VCaP (cell line): ENCODE measurements around the gene ISM1.

Source experiments
- H3K27ac ChIP-seq: fragments of 450-650 bp; 2 replicates; pipeline ENCODE4 v1.5.1; 2017
- TF ChIP-seq, protein P1 (sequence below): fragments of 450-650 bp; conservative IDR thresholded peaks from 2 replicates; pipeline ENCODE4 v1.5.1; 2017; ENCODE audit warnings: mild to moderate bottlenecking, moderate library complexity

The ISM1 gene

DNA sequence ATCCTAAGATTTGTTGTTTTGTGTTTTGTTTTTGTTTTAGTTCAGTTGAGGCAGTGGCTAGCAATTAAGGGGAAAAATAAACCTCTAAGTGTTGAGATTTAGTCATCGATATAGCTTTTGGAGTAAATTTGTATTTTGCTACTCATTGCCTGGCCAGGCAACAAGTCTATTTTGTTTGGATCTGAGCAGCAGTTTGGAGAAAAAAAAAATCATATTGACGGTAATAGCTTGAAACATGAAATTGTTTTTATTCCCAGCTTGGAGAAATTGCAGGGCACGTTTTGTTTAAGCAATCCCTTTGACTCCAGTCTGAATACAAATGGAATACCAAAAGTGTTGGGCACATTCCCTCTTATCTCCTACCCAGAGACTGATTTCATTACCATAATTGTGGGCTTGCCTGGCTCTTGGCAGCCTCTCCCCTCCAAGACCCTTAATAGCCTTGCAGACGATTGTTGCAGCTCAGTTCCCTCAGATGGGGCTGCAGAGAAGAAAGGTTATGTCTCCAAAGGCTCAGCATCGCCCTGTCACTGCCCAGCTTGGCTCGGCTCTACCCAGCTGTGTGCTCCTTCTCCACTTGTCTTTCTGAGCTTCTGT lies 56.0 kb downstream of the ISM1 start:
- no peak overlapping the region for H3K27ac ChIP-seq
- TF ChIP-seq, protein P1, sequence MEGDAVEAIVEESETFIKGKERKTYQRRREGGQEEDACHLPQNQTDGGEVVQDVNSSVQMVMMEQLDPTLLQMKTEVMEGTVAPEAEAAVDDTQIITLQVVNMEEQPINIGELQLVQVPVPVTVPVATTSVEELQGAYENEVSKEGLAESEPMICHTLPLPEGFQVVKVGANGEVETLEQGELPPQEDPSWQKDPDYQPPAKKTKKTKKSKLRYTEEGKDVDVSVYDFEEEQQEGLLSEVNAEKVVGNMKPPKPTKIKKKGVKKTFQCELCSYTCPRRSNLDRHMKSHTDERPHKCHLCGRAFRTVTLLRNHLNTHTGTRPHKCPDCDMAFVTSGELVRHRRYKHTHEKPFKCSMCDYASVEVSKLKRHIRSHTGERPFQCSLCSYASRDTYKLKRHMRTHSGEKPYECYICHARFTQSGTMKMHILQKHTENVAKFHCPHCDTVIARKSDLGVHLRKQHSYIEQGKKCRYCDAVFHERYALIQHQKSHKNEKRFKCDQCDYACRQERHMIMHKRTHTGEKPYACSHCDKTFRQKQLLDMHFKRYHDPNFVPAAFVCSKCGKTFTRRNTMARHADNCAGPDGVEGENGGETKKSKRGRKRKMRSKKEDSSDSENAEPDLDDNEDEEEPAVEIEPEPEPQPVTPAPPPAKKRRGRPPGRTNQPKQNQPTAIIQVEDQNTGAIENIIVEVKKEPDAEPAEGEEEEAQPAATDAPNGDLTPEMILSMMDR = no peak

DNA sequence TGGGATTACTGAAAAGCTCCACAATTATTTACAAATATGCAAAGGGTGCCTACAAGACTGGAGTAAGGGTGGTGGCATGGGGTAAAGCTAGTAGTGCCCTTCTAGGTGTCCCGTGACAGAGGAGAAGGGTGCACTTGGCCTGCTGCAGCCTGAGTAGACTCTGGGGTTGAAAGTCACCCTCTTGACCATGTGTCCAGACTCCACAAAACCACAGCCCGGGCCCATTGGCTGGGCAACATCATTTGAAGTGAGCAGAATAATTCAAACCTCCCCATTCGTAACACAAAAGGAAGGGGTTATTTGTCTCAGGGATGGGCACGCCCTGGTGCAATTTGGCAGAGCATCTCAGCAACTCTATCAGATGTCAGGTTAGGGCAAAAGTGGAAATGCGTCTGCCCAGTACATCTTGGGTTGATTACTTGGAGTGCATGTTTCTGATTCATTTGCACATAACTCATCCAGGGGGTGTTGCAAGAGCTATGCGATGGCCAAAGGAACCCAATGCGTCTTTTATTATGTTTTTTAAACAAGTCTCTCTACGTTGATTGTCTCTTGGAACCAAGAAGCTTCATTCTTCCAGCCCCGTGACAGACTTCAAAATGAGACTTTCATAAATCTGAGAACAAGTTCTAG lies 56.7 kb downstream of the ISM1 start:
- no peak overlapping the region for H3K27ac ChIP-seq
- TF ChIP-seq, protein P1 = no peak

DNA sequence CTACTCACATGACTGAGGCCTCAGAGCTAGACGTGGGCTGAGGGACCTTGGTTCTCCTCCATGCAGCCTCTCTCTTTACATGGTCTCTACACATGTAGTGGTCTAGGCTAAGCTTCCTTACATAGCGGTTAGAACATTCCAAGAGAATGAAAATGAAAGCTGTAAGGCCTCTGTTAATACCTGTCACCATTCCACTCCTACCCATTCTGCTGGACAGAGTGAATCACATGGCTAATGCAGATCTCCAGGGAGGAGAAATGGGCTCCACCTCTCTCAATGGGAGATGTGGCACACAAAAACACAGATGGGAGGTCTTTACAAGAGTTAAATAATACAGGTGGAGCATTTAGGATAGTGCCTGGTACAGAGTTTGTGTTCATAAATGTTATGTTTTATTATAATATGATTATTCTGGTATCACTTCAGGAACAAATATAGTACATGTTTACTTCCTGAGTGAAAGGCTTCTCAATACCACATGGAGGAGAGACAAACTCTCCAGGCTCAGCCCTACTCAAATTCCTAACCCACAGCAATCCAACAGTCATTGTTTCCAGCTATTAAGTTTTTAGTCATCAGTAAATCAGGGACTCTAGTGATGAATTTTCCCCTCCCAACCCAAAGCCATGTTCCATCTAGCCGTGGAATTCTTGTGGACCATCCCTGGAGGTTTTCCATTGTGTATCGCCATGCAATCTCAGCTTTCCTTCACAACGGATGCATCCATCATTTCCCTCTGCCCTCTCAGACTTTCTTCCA lies 57.9 kb downstream of the ISM1 start:
- TF ChIP-seq, protein P1 = no peak
- no peak overlapping the region for H3K27ac ChIP-seq

DNA sequence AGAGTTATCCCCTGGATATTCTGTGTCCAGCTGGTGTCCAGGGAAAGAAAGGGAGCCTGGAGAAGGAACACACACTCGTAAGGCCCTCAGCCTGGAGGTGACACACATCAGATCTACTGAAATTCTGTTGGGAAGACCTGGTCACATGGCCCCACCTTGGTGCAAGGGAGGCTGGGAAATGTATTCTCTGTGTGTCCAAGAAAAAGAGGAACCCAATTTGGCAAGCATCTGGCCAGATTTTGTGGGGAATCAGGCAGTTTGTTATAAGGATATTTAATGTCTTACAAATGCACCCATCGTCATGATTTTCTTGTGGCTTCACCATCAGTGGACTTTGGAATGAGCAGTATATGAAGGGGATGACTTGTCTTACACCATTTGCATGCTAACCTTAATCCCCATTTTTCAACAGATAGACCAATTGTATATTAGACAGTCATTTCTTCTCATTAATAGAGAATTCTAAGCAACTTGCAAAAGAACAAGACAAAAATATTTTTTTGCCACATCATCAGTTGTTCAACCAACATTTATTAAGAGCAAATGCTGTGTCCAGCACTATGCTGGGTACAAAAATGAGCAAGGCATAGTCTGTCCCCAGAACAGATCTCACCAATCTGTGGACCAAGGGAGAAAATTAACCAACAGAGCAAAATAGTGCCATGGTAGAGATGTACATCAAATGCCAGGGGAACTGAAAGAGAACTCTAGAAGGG lies 59.7 kb downstream of the ISM1 start:
- no peak overlapping the region for H3K27ac ChIP-seq
- TF ChIP-seq, protein P1 = no peak

DNA sequence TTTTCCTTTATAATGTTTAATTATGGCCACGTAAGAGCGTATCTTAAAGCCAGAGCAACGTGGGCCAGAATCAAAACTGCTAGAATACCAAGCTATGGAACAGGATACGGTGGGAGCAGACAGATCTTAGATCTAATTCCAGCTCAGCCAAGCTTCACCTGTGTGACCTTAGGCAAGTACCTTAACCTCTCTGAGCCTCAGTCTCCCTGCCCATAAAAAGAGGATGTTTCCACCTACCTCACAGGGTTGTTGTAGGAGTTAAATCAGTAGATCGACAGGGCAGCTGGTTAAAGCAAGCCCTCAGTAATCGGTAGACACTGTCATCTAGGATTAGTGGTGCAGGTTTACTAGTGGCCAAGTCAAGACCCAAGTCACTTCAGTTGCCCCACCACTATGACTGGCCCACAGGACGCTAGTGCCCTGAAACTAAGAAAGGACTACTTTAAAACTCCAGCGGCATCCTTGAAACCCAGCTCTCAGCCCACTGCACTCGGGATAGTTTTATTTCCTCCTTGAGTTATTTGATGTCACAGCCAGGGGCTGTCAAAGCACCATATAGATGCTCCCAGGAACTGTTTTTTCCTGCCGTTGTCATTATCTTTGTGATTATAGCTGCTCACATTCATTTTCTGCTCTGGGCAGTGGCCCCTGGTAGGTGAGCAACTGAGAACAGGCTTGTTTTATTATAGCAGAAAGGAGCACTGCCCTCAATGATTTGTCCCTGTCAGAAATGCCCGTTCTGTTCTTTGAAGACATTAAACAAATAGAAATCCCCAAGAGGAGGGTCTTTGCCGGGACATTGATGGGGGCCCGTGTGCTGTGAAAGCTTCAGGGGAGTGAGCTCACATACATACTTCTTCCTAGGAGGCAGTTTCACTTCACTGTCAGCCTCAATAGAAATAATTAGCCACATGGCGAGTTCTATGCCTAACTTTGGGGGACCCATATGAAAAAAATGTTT lies 63.1 kb downstream of the ISM1 start:
- TF ChIP-seq, protein P1 = no peak

DNA sequence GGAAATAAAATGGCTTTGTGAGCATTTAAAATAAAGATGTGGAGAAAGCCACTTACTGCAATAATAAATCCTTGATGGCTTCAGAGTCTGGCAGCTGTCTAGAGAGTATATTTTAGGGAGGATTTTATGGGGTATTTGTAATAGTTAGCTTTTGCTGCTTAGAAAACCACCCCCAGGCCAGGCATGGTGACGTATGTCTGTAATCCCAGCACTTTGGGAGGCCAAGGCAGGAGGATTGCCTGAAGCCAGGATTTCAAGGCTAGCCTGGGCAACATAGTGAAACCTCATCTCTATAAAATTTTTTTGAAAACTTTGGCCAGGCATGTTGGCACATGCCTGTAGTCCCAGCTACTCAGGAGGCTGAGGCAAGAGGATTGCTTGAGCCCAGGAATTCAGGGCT lies 63.8 kb downstream of the ISM1 start:
- H3K27ac ChIP-seq = no peak overlapping the region
- TF ChIP-seq, protein P1 = no peak

More for the DNA sequence above, 63.1 kb downstream of the ISM1 start:
- no peak overlapping the region for H3K27ac ChIP-seq
